Ishikawa (cell line): Measurements from ENCODE around the gene PLPPR5.

ENCODE experiments used
- CEBPB ChIP-seq: IDR thresholded peaks from 2 replicates; pipeline ENCODE4 v1.6.1; 2012
- CREB1 ChIP-seq: IDR thresholded peaks from 2 replicates; pipeline ENCODE4 v1.6.1; 2012; ENCODE audit warnings: low read depth
- EGR1 ChIP-seq: IDR thresholded peaks from 2 replicates; pipeline ENCODE4 v1.6.1; 2012
- EP300 ChIP-seq: IDR thresholded peaks from 2 replicates; pipeline ENCODE4 v1.6.1; 2012; ENCODE audit warnings: borderline replicate concordance
- FOXM1 ChIP-seq: IDR thresholded peaks from 2 replicates; pipeline ENCODE4 v1.6.1; 2012; ENCODE audit warnings: low read depth, borderline replicate concordance
- MAX ChIP-seq: IDR thresholded peaks from 2 replicates; pipeline ENCODE4 v1.6.1; 2012
- NFIC ChIP-seq: IDR thresholded peaks from 2 replicates; pipeline ENCODE4 v1.6.1; 2012
- RAD21 ChIP-seq: IDR thresholded peaks from 2 replicates; pipeline ENCODE4 v1.6.1; 2012; ENCODE audit warnings: low read depth
- REST ChIP-seq: IDR thresholded peaks from 2 replicates; pipeline ENCODE4 v1.6.1; 2012; ENCODE audit warnings: low read depth, mild to moderate bottlenecking
- TAF1 ChIP-seq: IDR thresholded peaks from 2 replicates; pipeline ENCODE4 v1.6.1; 2012; ENCODE audit warnings: low read depth, mild to moderate bottlenecking
- TCF12 ChIP-seq: IDR thresholded peaks from 2 replicates; pipeline ENCODE4 v1.6.1; 2012; ENCODE audit warnings: low read depth
- TEAD4 ChIP-seq: IDR thresholded peaks from 2 replicates; pipeline ENCODE4 v1.6.1; 2012
- USF1 ChIP-seq: IDR thresholded peaks from 2 replicates; pipeline ENCODE4 v1.6.1; 2012
- YY1 ChIP-seq: IDR thresholded peaks from 2 replicates; pipeline ENCODE4 v1.6.1; 2012; ENCODE audit warnings: low read depth
- ZBTB7A ChIP-seq: IDR thresholded peaks from 2 replicates; pipeline ENCODE4 v1.6.1; 2012; ENCODE audit warnings: low read depth

The PLPPR5 gene

GRCh38 chr1:98975810-98976209 is 28.9 kb downstream of the PLPPR5 start:
- TF ChIP-seq FOXM1 (no peak), CEBPB (no peak), YY1 (no peak), REST (no peak), ZBTB7A (no peak), TEAD4 (no peak), RAD21 (no peak), TCF12 (no peak), TAF1 (no peak), USF1 (no peak), EP300 (no peak), CREB1 (no peak), MAX (no peak), EGR1 (no peak), NFIC (no peak)

- TF ChIP-seq EGR1 (no peak), RAD21 (no peak), REST (no peak), FOXM1 (no peak), YY1 (no peak), CREB1 (no peak), TEAD4 (no peak), USF1 (no peak), EP300 (no peak), CEBPB (no peak)
Observed at GRCh38 chr1:98975113-98975512, 29.5 kb downstream of the PLPPR5 start.

- TF ChIP-seq USF1, result no peak
- no peak for TF ChIP-seq CREB1
Observed at GRCh38 chr1:98969798-98970490, 34.7 kb downstream of the PLPPR5 start.

- TF ChIP-seq TEAD4 (no peak), CREB1 (no peak), USF1 (no peak), MAX (no peak), TCF12 (no peak), FOXM1 (no peak), RAD21 (no peak), YY1 (no peak), ZBTB7A (no peak), TAF1 (no peak), CEBPB (no peak)
Observed at GRCh38 chr1:98967122-98967521, 37.5 kb downstream of the PLPPR5 start.

- TF ChIP-seq NFIC (no peak), EGR1 (no peak), YY1 (no peak), CEBPB (no peak), FOXM1 (no peak), ZBTB7A (no peak), EP300 (no peak), MAX (no peak), CREB1 (no peak), TCF12 (no peak), RAD21 (no peak), TEAD4 (no peak), TAF1 (no peak), REST (no peak)
Observed at GRCh38 chr1:98965394-98965793, 39.3 kb downstream of the PLPPR5 start.
